Frontal cortex (tissue), 4 donors: ENCODE measurements around the gene PKD1. TPM values are rescaled to one million over a fixed set of nuclear protein-coding genes. Genes with fewer than 3 reads are reported as not detected.
"Not testable (repeated sequence)": the region's sequence is repeated elsewhere in the genome, so short reads cannot be mapped to it uniquely, and the experiment has no call there.

Source experiments
- DNase-seq, 2 donors: peaks; one replicate each; pipeline ENCODE4 v3.0.0; 2012; ENCODE audit warnings: low spot score in 2 of 2
- FAIRE-seq: peaks from 2 replicates; lab custom pipeline; 2012; peaks lifted over from hg19 to GRCh38; lab: Jason Lieb, UNC
- total RNA-seq: library from RNA; depleted of rRNA; stranded (reverse); fragments of >200 nt; gene quantifications from one replicate; pipeline ENCODE4 v1.2.3, GENCODE V29; 2014
- donor health status: control.
- donor health status: control.
- donor health status: control.

PKD1 gene
- total RNA-seq, 1 donor from 2014 or later = 58.3 TPM

DNA sequence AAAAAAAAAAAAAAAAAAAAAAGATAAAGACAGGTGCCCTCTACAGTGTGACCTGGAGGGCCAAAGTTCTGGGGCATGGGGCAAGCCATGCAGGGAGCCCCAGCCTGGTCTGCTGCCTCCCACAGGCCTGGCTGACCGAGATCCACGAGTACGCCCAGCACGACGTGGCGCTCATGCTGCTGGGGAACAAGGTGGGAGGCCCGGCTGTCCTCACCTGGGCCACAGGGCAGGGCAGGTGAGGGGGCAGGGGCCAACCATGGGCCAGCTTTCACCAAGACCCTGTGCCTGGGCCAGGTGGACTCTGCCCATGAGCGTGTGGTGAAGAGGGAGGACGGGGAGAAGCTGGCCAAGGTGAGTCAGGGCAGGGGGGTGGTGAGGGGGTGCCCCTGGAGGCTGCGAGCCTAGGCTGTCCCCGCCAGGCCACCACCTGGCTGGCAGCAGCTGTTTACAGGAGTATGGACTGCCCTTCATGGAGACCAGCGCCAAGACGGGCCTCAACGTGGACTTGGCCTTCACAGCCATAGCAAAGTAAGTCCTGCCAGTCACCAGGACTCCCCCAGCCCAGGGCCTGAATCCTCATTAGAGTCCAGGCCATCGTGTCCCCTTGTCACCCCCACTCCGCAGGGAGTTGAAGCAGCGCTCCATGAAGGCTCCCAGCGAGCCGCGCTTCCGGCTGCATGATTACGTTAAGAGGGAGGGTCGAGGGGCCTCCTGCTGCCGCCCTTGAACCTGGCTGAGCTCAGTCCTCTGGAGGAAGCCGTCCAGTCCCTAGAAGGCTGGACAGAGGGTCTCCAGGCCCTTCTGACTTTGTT is 17.2 kb upstream of the PKD1 start:
- no peak for DNase-seq

DNA sequence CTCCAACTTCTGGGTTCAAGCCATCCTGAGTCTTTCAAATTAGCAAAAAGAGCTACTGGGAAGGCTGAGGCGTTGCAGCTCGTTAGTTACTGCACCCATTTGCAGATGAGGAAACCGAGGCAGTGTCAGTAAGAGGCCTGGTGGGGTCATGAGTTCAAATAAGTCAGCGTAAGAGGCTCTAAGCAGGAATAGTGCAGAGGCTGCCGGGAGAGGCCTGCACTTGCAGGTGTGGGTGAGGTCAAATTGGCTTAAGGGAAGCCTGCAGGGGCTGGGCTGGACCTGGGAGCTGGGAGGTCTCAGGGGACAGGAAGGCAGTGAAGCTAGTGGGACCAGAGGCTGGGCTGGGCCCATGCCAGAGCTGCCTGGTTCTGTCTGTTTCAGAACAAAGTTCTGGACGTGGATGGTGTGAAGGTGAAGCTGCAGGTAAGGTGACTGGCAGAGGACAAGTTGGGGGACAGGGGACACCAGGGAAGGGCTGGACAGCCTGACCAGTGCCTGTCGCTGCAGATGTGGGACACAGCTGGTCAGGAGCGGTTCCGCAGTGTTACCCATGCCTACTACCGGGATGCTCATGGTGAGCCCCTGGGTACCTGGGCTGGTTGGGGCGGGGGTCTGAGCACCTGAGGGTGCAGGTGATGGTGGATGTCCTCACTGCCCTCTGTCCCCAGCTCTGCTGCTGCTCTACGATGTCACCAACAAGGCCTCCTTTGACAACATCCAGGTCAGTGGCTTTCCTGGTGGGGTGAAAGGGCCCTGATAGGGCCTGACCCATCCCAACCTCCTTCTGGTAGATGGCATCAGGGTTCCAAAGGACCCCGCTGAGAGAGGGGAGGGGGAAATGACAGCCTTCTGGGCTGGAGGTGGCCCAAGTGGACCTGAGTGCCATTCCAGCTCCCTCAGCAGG is 15.7 kb upstream of the PKD1 start:
- DNase-seq (no peak), FAIRE-seq (no peak)

More for the DNA sequence above, 17.2 kb upstream of the PKD1 start:
- no peak for FAIRE-seq

DNA sequence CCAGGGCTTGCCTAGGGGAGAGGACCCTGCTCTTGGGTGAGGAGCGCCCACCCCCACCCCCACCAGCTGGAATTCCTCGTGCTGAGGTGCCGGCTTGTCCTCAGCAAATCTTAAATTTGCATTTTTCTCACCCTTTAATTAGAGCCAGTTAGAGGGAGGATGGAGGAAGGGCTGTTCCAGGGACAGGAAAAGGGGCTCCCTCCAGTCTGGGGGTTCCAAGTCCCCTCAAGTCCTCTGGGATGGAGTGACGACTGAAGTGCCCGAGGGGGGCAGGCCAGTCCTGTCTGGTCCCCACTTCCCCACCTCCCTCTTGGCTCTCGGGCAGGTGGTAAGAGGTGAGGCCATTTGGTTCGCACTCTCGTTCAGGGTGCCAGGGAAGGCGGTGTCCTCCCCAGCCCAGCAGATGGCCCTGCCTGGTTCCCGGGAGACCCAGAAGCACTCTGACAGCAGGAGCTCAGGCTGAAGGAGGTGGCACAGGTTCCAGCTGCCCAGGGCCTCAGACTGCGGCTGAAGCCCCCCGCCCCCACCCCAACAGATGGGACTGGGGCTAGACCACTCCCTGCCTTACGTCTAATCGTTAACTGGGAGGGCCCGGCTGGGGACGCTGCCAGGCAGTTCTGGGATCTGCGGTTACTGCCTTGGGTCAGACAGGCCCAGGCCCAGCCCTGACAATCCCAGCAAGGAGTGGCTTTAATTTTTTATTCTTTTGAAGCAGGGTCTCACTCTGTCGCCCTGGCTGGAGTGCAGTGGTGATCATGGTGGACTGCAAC is 14.9 kb upstream of the PKD1 start:
- DNase-seq (no peak), FAIRE-seq (no peak)

DNA sequence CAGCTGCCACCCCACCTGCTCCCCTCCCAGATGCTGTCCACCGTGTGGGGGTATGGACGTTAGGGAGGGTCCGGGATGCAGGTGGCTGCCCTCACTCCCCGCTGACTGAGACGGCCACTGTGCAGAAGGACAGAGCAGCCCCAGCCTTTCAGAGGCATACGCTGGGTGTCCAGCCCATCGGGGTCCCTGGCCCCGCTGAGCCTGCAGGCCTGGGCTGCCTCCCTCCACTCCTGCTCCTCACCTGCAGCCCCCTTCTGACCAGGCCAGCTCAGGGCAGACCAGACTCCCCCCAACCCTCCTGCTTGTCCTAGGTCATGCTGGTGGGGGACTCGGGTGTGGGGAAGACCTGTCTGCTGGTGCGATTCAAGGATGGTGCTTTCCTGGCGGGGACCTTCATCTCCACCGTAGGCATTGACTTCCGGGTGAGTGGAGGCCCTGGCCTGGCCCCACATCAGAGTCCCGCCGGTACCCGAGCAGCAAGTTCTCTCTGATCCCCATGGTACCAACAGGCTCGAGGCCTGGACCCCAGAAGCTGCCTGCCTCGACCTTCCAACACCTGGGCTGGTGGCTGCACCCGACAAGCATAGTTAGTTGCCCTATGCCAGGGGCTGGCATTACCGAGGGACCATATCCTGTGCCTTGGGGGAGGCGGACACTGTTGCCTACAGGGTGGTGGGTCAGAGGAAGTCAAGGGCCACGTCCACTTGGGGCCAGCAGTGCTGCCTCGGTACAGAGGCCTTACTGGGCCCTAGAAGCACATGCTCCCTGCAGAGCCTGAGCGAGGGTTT is 14.1 kb upstream of the PKD1 start:
- FAIRE-seq (no peak), DNase-seq (no peak)

DNA sequence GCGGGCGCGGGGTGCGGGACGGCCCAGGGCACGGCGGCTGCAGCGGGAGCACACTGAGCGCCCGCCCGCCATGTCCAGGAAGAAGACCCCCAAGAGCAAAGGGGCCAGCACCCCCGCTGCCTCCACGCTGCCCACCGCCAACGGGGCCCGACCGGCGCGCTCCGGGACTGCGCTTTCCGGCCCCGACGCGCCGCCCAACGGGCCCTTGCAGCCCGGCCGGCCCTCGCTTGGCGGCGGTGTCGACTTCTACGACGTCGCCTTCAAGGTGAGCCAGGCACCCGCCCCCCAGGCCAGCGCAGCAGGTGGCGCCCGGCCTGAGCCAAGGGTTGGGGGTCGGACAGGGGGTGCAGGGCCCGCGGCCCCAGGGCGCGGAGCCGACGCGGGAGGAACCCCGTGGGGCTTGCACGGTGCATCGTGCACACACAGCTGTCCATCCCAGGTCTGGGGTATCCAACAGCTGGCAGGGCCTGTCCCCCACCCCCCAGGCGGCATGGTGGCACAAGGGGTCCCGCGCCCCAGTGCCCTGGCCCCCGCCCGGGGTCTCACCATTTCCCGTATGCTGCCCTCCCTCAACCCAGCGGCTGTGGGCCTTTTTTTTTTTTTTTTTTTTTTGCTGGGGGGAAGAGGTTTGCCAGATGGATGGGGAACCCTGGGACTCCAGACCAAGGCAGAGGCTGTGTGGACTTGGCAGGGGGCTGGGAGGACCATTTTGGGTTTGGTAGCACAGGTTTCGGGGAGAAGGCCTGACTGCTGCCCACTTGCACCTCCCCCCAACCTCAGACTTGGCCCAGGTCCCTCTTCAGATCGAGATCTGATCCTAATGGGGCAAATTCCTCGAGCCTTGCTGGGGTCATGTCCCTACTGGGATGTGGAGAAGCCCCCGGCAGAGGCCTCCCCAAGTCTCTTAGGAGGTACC is 13.3 kb upstream of the PKD1 start:
- FAIRE-seq (no peak), DNase-seq (no peak)

DNA sequence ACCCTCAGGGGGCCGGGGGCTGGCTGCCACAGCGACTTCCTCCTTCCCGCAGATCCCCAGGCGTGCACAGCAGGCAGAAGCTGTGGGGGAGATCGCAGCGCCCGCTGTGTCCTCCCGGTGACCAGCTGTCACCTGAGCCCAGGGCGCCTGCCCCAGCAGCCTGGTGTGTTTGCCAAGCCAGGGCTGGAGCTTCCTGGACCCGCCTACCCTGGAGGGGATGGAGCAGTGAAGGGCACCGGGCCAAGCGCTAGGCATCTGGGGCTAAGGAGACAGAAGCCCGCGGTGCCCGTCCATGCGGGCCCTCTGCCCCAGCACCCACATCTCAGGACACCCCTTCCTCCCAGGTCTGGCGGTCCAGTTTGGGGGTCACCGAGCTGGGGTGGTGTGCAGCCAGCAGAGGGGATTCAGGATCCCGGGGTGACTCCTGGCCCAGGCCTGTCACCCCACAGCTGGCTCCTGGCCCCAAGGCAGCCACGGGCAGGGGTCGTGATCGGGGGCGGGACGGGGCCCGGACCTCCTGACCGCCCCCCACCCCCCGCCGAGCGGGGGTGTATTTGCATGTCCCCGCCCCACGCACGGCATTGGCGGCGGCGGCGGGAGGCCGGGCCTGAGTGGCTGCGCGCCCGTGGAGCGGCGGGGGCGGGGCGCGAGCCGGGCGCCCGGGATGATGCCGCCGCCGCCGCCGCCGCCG is 12.4 kb upstream of the PKD1 start, which contains the start of gene RAB26:
Gene RAB26, plus strand, starts transcription at position 645 of the 691 bp plus-strand sequence. CDS start 159 bp downstream, outside the sequence.
- FAIRE-seq (no peak), DNase-seq (peak; percentile 84 to 86)

DNA sequence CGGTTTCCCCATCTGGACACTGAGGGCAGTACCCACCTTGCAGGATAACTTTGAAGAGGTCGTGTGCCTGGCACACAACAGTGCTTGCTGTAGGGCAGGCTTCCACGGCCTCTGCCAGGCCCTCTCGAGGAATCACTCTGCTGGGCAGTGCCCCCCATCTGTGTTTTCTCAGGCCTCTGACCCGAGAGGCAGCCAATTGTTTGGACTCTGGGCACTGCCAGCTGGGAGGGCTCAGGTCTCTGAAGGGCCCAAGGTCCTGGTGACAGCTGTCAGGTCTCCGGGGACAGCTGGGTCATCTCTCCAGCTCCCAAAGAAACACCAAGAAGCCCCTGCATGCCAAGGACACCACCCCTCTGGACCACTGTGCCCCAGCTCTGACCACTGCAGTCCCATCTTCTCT is 11.7 kb upstream of the PKD1 start:
- FAIRE-seq = no peak
- no peak for DNase-seq

DNA sequence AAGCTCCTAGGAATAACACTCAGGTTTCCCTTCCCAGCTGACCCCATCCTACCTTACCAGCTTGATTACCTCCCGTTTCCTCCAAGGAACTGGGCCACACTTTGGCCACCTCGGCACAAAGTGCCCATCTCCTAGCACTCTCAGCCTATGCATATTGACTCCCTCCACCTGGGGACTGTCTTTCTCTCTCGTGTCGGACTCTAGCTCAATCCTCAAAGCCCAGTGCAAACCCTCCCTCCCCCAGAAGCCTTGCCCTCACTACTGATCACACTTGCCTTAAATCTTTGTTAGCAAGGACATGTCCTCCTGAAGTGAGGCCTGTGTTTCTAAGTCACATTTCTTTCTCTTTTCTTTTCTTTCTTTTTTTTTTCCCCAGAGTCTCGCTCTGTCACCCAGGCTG is 10.1 kb upstream of the PKD1 start:
- DNase-seq (no peak), FAIRE-seq (no peak)

GRCh38 chr16:2143878-2144485 is 8.3 kb upstream of the PKD1 start:
- FAIRE-seq (no peak), DNase-seq (no peak)

DNA sequence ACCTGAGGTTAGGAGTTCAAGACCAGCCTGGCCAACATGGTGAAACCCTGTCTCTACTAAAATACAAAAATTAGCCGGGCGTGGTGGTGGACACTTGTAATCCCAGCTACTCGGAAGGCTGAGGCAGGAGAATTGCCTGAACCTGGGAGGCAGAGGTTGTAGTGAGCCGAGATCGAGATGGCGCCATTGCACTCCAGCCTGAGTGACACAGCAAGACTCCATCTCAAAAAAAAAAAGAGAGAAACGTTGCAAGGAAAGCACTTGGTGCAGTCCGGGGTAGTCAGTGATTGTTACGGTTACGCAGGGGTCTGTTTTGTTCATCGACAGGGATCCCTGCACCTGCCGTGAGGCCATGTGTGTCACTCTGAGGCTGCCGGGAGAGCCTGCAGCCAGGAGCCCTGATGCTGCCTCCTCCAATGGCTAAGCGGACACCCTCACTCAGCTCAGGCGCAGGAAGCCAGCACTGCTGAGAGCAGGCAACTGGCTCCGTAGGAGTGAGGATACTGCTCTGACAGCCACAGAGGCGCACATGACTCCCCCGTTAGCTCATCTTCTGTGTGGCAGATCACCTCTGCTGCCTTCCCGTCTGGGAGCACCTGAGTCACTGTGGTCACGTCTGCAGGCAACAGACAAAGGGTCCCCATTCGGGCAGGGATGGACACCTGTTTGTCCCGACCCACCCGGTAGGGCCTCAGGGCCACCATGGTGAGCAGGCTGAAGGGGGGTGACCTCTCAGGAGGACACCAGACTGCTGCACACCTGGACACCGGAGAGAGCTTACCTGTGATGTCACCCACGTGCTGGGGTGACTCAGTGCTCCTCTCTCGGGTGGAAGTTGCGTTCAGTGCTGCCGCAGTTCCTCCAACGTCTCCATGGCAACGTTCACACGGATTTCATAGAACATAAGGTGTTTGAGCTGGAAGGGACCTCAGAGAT is 7.5 kb upstream of the PKD1 start:
- FAIRE-seq (no peak), DNase-seq (no peak)

- not testable (repeated sequence) for DNase-seq, FAIRE-seq
Observed at GRCh38 chr16:2135071-2135470, 627 bp downstream of the PKD1 start.

- DNase-seq, FAIRE-seq: not testable (repeated sequence)
Observed at GRCh38 chr16:2133797-2134196, 1.9 kb downstream of the PKD1 start.

GRCh38 chr16:2129890-2130447 is 5.7 kb downstream of the PKD1 start:
- not testable (repeated sequence) for FAIRE-seq, DNase-seq

GRCh38 chr16:2129251-2129650 is 6.4 kb downstream of the PKD1 start:
- not testable (repeated sequence) for DNase-seq, FAIRE-seq

- not testable (repeated sequence) for FAIRE-seq, DNase-seq
Observed at GRCh38 chr16:2127630-2128280, 7.9 kb downstream of the PKD1 start.
